HT-29 (cell line): ENCODE measurements around the gene CLDN6. TPM values are rescaled to one million over a fixed set of nuclear protein-coding genes. Genes with fewer than 3 reads are reported as not detected.

Source experiments
- DNase-seq: peaks from one replicate; pipeline ENCODE4 v3.0.0-alpha.2; 2015; ENCODE audit warnings: low spot score
- total RNA-seq: library from RNA; depleted of rRNA; stranded (reverse); fragments of >200 nt; shearing (Covaris generic); gene quantifications from 2 replicates; pipeline ENCODE4 v1.2.3, GENCODE V29; 2014

The CLDN6 gene
- total RNA-seq, 1 experiment from 2014 or later = not detected

DNA sequence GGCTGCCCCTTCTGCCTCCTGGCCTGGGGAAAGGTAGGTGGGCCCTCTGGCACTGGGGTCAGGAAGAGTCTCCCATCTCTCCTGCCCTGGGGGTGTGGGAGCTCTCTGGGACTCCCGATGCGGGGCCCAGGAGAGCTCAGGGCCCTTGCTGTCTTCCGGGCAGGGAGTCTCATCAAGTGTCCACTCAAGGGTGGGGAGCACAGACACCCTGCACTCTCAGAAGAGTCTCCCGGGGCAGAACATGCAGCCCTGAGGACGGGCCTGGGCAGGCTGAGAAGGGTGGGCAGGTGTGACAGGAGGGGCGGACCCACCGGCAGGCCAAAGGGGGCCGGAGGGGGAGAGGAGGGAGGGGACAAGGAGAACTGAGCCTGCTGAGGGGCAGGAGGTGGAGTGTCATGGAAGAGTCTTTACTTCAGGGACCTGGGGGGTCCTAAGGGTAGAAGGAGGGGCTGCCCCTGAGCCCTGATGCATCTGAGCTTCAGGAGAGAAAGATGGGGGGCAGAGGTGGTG is 29.3 kb downstream of the CLDN6 start:
- DNase-seq = no peak

DNA sequence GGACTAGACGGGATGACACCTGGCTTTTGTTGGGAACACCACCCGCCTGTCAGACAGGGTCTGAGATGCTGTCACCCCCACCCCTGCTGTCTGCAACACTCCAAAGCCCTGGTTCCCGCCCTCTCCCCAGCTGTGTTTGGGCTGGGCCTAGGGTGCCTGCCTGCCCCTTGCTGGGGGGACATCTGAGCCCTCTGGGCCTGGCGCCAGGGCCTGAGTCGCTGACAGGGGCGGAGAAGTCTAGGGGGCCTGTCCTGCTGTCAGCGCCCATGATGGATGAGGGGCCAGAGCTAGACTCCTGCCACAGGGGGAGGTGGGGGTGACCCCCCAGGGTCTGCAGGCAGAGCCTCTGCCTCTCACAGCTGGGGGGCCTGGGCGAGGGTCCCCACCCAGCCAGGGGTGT is 30.1 kb downstream of the CLDN6 start:
- DNase-seq = no peak

DNA sequence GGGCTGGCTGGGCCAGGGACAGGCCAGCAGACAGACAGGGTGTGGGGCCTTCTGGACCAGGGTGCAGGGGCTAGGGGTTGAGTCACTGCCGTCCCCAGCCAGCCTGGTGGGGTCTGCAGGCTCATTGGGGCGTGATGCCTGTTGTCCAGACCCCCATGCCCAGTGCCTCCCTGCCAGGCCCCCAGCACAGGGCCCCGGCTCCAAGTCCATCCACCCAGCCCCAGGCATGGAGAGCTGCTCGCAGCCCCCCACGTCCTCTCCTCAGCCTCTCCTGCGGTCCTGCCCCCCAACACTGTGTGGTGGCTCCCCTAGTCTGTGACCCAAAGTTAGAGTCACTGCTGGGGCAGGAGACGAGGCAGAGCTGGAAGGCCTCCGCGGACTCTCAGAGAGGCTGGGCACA is 30.7 kb downstream of the CLDN6 start:
- DNase-seq = no peak

DNA sequence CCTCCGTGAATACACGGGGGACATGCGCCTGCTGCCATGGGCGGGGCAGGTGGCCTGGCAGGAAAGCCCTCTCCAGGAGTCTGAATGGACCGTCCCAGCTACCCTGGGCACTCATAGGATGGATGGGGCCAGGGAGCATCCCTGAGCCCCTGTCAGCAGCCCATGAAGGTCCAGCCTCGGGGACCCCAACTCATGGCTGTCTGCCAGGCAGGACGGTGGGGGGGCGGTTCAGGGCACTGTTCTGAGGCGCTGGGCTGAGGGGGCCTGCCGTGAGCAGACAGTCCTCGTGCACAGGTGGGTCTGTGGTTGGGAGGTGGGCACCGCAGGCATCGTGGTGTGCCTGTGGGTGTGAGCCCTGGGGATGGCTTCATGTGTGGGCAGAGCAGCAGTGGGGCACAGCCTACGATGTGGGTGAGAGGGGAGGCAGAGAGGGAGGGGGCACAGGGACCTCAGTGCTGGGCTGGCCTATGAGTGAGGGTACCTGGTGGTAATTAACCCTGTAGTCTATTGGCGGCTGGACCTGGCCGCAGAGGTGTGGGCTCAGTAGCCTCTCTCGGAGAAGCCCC is 31.3 kb downstream of the CLDN6 start:
- DNase-seq = no peak

DNA sequence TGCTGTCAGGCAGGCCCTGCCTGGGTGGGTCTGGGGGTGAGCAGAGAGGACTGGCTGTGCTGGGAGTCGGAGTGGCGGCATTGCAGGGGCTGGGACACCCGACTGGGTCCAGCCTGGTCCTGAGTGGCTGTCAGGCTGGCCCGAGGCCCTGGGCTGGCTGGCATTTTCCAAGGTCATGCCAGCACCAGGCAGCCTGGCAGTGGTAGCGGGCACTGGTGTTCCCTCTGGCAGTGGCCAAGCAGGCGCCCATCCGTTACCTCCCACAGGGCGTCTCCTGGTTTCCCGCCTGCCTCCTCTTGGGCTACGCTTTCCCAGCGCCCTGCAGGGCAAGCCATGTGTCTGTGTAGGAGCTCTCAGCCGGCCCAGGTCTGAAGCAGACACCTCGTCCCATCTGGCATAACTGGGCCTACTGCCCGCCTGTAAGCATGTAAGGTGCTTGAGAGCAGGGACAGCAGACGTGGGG is 32.1 kb downstream of the CLDN6 start:
- DNase-seq = no peak

DNA sequence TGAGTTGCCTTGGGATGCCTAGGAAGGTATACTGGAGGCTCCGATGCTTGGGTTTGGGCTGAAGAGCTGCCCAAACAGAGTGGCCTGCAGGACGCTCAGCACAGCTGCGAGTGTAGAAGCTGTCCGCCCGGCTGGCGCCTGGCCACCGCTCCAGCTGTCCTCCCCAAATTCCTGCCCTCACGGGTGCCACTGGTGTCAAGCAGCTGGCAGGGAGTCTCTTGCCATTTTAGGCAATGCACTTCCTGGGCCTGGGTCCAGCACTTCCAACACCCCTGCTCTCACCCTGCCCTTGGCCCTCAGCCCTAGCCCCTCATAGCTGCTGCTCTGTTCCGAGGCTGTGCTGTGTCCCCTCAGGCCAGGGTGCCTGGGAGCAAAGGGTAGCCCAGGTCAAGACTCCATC is 32.5 kb downstream of the CLDN6 start:
- no peak for DNase-seq

DNA sequence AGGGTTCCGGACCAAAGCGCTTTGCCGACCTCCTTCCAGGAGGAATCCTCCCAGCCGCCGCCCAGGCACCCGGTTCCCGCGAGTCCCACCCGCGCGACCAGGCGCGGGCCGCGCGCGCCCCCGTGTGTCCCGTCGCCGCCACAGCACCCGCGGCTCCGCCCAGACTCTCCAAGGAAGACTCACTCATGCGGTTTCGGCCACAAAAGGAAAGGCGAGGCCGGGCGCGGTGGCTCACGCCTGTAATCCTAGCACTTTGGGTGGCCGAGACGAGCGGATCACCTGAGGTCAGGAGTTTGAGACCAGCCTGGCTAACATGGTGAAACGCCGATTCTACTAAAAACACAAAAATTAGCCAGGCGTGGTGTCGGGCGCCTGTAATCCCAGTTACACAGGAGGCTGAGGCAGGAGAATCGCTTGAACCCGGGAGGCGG is 34.3 kb downstream of the CLDN6 start:
- peak; percentile 77 for DNase-seq

DNA sequence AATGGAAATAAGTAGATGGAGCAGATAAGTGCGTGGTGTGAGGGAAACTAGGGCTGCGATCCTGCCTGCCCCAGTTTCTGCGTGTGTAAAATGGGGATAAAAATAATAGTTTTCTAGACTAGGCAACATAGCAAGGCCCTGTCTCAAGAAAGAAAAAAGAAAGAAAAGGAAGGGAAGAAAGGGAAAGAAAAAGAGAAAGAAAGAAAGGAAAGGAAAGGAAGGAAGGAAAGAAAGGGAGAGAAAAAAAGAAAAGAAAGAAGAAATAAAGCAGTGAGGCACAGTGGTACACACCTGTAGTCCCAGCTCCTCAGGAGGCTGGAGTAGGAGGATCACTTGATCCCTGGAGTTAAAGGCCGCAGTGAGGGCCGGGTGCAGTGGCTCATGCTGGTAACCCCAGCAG is 35.6 kb downstream of the CLDN6 start:
- no peak for DNase-seq

DNA sequence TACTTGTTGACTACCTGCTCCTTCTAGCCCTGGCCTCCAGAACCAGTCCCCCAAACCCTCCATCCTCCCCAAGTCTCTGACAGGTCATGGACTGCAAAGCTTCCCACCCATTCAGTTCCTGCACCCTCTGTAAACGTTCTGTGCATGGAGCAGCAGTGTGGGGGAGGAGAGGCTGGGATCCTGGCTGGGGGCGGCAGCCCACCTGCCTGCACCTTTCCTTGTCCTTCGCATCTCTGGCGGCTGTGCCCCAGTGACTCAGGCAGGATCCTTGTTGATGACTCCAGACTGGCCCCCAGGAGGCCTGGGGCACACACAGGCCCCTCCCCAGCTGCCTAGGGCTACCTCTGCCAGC is 36.1 kb downstream of the CLDN6 start:
- no peak for DNase-seq

DNA sequence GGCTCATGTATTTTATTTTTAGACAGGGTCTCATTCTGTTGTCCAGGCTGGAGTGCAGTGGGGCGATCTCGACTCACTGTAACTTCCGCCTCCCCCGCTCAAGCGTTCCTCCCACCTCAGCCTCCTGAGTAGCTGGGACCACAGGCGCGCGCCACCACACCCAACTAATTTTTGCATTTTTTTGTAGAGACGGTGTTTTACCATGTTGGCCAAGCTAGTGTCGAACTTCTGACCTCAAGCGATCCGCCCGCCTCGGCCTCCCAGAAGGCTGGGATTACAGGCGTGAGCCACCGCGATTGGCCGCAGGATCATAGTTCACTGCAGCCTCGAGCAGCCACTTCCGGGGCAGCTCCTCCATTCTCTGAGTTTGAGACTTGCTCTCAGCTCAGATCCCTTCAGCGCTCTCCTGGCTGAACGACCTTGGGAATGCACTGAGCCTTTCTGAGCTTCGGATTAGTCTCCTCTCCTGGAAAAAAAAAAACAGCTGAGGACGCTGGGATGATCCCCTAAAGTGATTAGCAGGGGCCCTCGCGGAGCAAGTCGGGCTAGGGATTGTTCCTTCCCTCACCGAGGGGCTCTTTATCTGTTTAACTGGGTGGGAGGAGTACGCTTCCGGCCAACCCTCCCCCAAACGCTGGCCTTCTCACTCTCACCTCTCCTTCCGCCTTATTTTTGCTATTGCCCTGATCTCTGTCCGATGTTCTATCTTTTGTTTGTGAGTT is 36.6 kb downstream of the CLDN6 start:
- DNase-seq = no peak

DNA sequence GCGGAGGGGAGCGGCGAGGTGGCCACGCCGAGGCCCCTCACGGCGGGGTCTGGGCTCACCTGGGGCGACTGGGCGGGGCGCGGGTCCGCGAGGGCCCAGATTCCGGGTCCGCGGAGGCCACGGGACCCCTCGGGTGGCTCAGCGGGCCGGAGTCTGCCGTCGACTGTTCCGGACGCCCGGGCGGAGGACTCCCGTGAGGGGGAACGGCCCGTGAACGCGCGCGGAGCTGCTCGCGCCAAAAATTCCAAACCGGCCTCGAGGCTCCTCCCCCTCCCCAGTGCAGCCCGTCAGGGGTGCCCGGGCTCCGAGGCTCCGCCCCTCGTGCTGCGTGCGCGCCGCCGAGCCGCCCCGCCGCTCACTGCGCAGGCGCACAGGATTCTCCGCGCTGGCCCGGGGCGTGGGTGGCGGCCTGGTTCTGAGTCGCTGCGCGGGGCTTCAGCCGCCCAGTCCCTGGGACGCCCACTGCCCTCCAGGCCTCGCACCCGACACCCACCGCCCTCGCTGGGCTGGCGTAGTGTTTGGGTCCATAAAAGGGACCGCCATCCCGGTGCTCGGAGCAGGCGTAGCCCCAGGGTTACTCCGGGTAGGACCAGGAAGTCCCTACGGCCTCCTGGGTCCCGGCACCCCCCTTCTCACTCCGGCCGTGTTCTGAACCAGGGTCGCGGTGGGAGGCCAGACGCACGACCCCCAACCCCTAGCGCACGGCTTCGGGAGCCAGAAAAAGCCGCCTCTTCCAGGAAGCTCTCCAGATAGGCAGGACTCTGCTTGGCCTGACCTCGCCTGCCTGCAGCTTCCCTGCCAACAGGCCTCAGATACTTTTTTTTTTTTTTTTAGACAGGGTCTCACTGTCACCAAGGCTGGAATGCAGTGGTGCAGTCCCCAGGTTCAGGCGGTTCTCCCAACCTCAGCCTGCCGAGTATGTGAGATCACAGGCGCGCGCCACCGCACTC is 37.5 kb downstream of the CLDN6 start, which contains the start of gene PKMYT1:
TSS of gene PKMYT1 (minus strand) at position 220 of the 950 bp plus-strand sequence. CDS start 789 bp downstream, outside the sequence.
- peak; percentile 91 for DNase-seq

DNA sequence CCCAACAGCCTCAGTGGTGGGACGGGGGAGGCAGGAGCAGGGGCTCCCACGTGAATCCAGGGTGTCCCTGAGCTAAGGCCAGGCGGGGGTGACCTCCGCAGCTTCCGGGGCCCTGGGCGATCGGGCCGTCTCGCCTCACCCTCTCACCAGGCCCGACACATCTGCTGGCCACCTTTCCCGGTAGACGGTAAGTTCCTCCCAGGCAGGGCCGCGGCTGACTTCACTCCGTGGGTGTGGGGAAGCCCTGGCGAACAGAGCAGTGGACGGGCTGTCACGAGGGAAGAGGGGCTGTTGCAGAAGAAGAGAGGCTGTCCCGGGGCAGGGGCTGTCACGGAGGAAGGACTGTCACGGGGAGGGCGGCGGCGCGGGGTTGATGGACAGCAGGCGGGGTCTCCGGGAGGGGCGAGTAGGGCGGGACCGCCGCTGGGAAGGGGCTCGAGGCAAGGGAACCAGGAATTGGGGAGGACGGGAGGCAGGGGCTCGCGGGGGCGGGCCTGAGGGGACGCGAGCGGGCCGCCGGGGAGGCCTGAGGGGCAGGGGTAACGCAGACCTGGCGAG is 38.2 kb downstream of the CLDN6 start:
- DNase-seq = no peak

DNA sequence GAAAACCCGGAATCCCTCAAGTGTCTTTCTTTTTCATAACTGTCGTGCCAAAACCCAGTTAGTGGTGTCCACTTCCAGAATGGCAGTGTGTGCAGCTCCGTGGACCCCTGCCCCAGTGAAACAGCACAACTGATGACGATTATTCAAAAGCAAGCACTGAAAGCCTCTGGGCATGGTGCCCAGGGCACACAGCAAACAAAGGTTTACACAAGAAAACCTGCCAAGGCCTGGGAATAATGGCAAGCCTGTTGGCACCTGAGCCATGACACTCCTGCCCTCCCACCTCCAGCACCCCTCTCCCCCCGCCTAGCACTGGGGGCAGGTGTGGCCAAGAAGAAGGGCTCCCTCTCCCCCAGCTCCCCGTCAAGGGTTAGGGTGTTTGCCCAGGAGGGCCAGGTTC is 40.5 kb downstream of the CLDN6 start:
- no peak for DNase-seq

DNA sequence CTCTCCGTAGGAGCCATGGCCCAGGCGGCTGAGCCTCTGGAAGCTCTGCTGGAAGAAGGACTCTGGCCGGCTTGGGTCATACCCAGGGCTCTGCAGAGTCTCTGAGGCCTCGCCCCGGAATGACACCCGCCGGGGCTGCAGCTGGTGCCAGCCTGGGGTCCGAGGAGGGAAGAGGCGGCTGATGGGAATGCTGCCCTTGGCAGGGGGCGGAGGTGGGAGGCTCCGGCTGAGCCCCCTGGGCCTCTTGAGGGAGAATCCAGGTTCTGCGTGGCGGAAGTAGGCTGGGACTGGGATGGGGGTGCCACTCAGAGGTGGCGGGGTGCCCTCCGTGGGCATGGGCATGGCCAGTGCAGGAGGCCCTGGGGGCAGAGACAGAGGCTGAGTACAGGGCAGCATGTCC is 41.3 kb downstream of the CLDN6 start:
- no peak for DNase-seq

DNA sequence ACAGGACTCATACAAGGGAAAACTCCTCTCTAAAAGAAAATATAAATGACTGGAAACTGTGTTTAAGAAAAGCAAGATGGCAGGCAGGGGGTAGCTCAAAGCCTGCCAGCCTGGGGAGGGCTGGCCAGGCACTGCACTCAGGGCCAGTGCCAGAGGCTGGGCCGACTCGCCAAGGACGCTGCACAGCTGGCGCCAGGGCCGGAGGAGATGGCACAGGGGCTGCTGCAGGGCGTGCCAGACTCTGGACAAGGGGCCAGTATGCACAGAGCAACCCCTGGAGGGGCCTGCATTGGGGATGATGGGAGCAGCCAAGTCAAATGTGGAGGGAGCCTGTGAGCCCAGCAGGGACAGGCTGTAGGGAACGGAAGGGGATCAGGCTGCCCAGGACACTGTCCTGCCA is 41.8 kb downstream of the CLDN6 start:
- DNase-seq = no peak

DNA sequence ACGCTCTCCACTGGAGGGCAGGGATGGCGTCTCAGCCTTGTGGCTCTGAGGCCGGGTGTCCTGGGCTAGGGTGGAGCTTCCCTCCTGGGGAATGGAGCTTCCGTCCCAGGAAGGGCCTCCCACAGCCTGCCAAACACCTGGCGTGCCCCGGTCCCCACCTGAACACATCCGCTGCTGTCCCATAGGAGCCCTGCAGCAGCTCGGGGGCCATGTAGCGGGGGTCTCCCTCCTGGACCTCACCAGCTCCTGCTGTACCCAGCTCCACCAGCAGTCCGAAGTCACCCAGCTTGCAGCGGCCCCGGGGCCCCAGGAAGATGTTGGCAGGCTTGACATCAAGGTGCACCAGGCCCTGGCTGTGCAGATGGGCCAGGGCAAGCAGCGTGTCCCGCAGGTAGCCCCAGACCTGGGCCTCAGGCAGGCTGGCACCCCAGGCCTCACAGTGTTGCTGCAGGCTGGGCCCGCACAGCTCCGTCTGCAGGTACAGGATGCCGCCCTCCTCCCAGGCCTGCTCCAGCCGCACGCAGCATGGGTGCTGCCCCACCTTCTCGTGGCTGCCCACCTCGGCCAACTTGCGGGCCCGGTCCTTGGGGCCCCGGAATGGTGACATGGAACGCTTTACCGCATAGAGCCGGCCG is 42.7 kb downstream of the CLDN6 start:
- DNase-seq = no peak

DNA sequence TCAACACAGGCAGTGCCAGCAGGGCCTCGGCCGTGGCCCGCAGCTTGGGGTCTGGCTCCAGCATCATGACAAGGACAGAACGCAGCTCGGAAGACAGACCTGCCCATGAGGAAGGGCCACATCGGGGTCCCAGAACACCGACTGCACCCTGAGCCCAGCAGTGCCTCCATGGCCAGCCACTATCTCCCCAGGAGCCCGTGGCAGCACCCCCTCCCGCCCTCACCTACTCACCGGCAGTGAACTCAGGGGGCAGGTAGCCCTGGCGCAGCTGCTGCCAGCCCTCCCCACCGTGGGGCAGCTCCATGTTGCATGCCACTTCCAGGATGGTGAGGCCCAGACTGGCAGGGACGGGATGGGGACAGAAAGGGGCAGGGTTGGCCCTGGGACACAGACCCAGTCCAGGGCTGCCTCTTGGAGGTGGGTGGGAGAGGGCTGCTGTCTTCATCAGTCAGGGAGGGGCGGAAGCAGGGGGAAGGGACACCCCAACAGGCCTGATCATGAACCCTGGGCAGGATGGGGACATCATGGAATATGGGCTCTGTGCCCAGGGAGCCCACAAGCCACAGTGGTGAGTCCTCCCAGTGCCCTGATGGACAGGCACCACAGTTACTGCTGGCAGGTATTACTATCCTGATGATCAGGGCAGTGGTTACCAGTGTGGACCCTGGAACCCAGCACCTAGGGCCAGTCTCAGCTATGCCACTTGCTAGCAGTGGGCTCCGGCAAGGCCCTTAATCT is 43.5 kb downstream of the CLDN6 start:
- no peak for DNase-seq

DNA sequence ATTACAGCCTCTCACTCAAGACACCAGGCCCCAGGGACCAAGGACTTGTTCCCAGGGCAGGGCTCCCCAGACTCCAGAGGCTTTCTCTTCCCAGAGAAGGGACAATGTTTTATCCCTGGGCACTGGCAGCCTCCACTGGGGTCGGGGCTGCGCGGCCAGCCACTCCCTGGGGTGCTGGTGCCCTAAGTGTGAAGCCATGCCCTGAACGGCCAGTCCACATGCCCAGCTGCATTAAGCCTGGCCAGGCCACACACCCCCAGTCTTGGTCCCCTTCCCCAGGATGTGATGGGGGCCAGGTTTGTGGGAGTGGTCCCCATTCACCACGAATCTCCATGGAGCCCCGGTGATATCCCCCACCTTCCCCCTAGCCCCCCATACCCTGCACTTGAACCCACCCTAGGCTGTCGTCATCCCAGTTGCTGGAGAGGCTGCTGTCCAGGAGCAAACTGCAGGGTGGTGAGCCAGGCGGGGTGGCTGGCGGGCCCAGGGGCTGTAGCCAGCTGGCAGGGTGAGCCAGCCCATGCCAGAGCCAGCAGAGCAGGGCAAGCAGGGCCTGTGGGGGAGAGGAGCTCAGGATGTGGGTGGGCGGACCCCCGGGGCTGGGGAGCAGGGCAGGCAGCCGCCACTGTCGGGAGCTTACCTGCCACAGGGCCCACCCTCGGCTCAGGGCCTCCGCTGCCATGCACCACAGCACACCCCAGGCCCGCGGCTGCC is 44.2 kb downstream of the CLDN6 start:
- no peak for DNase-seq

DNA sequence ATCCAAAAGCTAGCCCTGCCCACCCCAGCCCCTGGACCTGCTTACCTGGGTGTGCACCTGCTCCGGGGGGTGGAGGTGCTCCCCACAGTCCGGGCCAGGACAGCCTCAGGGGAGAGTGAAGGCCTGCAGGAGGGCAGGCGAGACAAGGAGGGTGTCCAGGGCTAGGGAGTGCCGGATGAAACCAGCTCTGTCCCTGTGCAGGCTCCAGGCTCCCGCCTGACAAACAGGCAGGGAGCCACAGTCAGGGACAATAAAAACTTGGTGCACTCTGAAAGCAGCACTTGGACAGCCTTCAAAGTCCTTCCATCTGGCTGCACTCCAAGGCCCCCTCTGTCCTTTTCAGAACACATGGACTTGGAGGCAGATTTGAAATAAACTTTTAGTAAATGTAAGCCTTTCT is 44.9 kb downstream of the CLDN6 start:
- DNase-seq = no peak
